Activated CD4-positive, alpha-beta memory T cell treated with anti-CD3 and anti-CD28 coated beads, Interleukin-2, amount 10 ng/mL, durations not matched to agents 7 days and 5 days (primary cell): ENCODE measurements around the gene SGCE. TPM values are rescaled to one million over a fixed set of nuclear protein-coding genes. Genes with fewer than 3 reads are reported as not detected.

Source experiments
- CTCF ChIA-PET: fragments of 350-600 bp; sonication (Branson Sonifier 250); formaldehyde crosslinking; loops from one replicate; lab custom pipeline; 2021; ENCODE audit warnings: antibody characterized with exemption, inconsistent platforms; lab: Charles Lee
- POLR2A ChIA-PET: fragments of 350-600 bp; sonication (Branson Sonifier 250); formaldehyde crosslinking; loops from one replicate; lab custom pipeline; 2021; ENCODE audit warnings: antibody characterized with exemption; lab: Charles Lee
- DNase-seq: peaks from one replicate; pipeline ENCODE4 v3.0.0-alpha.2; 2020
- H3K27ac Mint-ChIP-seq: one replicate; pipeline ENCODE4 v1.8.0; 2021; ENCODE audit warnings: mild to moderate bottlenecking, mixed read lengths
- H3K27me3 Mint-ChIP-seq: one replicate; pipeline ENCODE4 v1.8.0; 2021; ENCODE audit warnings: mixed read lengths
- H3K36me3 Mint-ChIP-seq: one replicate; pipeline ENCODE4 v1.8.0; 2021; ENCODE audit warnings: low read depth, mixed read lengths
- H3K4me1 Mint-ChIP-seq: one replicate; pipeline ENCODE4 v1.8.0; 2021; ENCODE audit warnings: mixed read lengths
- H3K4me3 Mint-ChIP-seq: one replicate; pipeline ENCODE4 v1.8.0; 2021; ENCODE audit warnings: mild to moderate bottlenecking, mixed read lengths
- H3K9me3 Mint-ChIP-seq: one replicate; pipeline ENCODE4 v1.8.0; 2021; ENCODE audit warnings: mixed read lengths
- total RNA-seq, 2 experiments: library from RNA; stranded (reverse); gene quantifications; one replicate each; pipeline ENCODE4 v1.2.3, GENCODE V29; 2021

The SGCE gene
- total RNA-seq, 2 experiments from 2014 or later, result 0.90 to 0.93 TPM

DNA sequence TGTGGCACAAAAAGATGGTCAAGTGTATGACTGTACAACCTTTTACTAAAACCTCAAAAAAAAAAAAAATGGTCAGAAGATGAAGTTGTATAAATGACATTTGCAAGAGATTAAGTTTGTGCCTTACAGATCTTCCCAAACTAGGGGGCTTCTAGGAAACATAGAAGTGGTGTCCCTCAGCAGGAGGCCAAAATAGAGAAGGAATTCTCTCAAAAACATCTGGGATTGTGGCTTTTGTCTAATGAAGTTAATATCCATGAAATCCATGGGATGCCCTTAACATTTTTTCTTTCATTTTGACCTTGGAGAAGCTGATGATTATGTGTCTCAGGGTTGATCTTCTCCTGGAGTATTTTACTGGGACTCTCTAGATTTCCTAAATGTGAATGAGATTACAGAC is 84.1 kb downstream of the SGCE start:
- no peak for DNase-seq
- no peaks in the 10 kb centered on the region for H3K4me1 Mint-ChIP-seq
- H3K9me3 Mint-ChIP-seq, result peaks cover 22% of the 10 kb centered on the region
- H3K36me3 Mint-ChIP-seq, result peaks cover 29% of the 10 kb centered on the region
- H3K27ac Mint-ChIP-seq, result no peak overlapping the region
- no peaks in the 10 kb centered on the region for H3K27me3 Mint-ChIP-seq
- ChIA-PET POLR2A (no interaction called here), CTCF (no interaction called here)
- no peak overlapping the region for H3K4me3 Mint-ChIP-seq

DNA sequence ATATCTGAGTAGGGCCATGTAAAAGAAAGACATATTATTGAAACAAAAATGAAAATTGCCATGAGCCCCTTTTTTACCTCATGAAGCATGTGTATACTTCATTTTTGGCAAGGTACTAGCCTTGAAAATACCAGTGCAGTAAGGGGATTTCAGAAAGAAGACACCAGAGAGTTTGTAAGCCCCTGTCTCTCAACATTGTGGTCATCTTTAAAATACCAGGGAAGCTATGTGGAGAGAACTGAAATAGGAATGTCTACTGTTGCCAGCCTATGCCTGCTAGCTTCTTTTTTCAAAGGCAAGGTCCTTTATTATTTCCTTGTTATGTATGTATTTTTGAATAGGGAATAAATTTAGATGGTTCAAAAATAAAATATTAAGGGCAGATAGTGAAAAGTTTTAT is 88.5 kb downstream of the SGCE start:
- Mint-ChIP-seq H3K27me3 (no peaks in the 10 kb centered on the region), H3K9me3 (peaks cover 2% of the 10 kb centered on the region), H3K27ac (no peak overlapping the region), H3K36me3 (peaks cover 4% of the 10 kb centered on the region), H3K4me3 (no peak overlapping the region), H3K4me1 (no peaks in the 10 kb centered on the region)
- ChIA-PET CTCF (no interaction called here), POLR2A (no interaction called here)
- DNase-seq, result no peak

GRCh38 chr7:94565247-94565894 is 90.6 kb downstream of the SGCE start:
- no peaks in the 10 kb centered on the region for H3K9me3 Mint-ChIP-seq
- no peak for DNase-seq
- no peaks in the 10 kb centered on the region for H3K4me1 Mint-ChIP-seq
- ChIA-PET POLR2A (no interaction called here), CTCF (interaction anchor here (0.9 kb wide), 1 partner anchor 47 kb away, joined by 3 read pairs; no protein-coding TSS in a partner anchor)
- H3K27me3 Mint-ChIP-seq, result no peaks in the 10 kb centered on the region
- no peaks in the 10 kb centered on the region for H3K36me3 Mint-ChIP-seq
- no peak overlapping the region for H3K4me3 Mint-ChIP-seq
- H3K27ac Mint-ChIP-seq, result no peak overlapping the region

- no peak for DNase-seq
- Mint-ChIP-seq H3K4me1 (no peaks in the 10 kb centered on the region), H3K27me3 (no peaks in the 10 kb centered on the region), H3K4me3 (no peak overlapping the region), H3K27ac (no peak overlapping the region), H3K36me3 (peaks cover 6% of the 10 kb centered on the region), H3K9me3 (no peaks in the 10 kb centered on the region)
- POLR2A ChIA-PET, result interaction anchor here (0.7 kb wide), 1 partner anchor 948 kb away, joined by 3 read pairs; no protein-coding TSS in a partner anchor
- CTCF ChIA-PET, result no interaction called here
Measured at GRCh38 chr7:94562525-94562924, 93.4 kb downstream of the SGCE start.

DNA sequence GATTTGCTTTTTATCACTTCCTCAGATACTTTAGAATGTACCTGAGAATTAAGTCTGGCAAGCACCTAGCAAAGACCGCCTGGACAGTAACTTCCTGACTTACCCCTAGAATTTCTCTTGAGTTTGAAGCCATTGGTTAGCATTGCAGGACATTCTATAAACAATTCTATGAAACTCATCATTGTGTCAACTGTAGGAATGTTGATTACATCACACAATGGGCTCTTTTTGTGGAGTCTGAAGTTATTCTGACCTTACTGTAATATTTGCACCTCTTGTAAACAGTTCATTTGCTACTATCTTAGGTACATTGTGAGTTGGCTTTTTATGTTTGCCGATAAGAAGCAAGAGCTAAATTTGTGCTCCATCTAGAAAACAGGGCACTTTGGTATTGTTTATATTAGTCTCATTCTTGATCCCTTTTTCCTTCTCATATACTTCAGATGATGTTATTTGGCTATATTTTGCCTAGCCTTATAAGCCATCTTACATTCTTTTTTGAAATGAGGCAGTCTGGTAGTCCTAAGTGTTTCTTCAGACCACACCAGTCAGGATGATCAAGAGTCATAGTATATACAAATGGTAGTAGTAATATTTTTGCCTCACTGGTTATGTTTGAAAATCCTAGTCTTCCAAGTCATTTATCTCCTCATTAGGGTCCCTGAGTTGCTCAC is 94.0 kb downstream of the SGCE start:
- ChIA-PET POLR2A (interaction anchor here (0.7 kb wide), 1 partner anchor 949 kb away, joined by 3 read pairs; no protein-coding TSS in a partner anchor), CTCF (no interaction called here)
- Mint-ChIP-seq H3K27me3 (no peaks in the 10 kb centered on the region), H3K9me3 (no peaks in the 10 kb centered on the region), H3K36me3 (peaks cover 6% of the 10 kb centered on the region), H3K27ac (no peak overlapping the region), H3K4me1 (no peaks in the 10 kb centered on the region), H3K4me3 (no peak overlapping the region)
- DNase-seq, result no peak

- no peak overlapping the region for H3K4me3 Mint-ChIP-seq
- no peaks in the 10 kb centered on the region for H3K9me3 Mint-ChIP-seq
- no peaks in the 10 kb centered on the region for H3K4me1 Mint-ChIP-seq
- ChIA-PET CTCF (no interaction called here), POLR2A (no interaction called here)
- H3K27me3 Mint-ChIP-seq, result no peaks in the 10 kb centered on the region
- H3K27ac Mint-ChIP-seq, result no peak overlapping the region
- H3K36me3 Mint-ChIP-seq, result peaks cover 6% of the 10 kb centered on the region
- DNase-seq, result no peak
Measured at GRCh38 chr7:94559972-94560371, 96.0 kb downstream of the SGCE start.

DNA sequence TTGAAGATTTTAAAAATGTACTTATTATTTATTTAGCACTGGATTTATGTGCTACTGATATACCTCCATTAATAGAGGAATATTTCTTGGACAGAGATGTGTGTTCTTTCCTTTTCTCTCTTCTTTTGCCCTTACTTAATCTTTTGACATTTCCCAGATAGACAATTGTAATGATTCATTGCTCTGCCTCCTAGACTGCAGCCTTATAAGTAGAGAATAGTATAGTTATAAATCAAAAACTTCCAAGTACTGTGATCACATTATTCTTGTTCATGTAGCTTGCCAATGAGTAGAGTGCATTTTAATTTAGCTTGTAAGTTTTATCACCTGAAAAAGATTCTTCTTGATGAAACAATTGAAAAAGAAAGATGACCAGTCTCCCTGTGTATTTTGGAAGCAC is 98.7 kb downstream of the SGCE start:
- DNase-seq, result no peak
- Mint-ChIP-seq H3K36me3 (peaks cover 13% of the 10 kb centered on the region), H3K9me3 (no peaks in the 10 kb centered on the region), H3K4me1 (no peaks in the 10 kb centered on the region), H3K27ac (no peak overlapping the region), H3K4me3 (no peak overlapping the region), H3K27me3 (no peaks in the 10 kb centered on the region)
- CTCF ChIA-PET, result no interaction called here
- POLR2A ChIA-PET, result no interaction called here

- no peaks in the 10 kb centered on the region for H3K9me3 Mint-ChIP-seq
- DNase-seq, result no peak
- ChIA-PET CTCF (no interaction called here), POLR2A (no interaction called here)
- no peak overlapping the region for H3K4me3 Mint-ChIP-seq
- H3K36me3 Mint-ChIP-seq, result peaks cover 13% of the 10 kb centered on the region
- no peaks in the 10 kb centered on the region for H3K4me1 Mint-ChIP-seq
- H3K27ac Mint-ChIP-seq, result no peak overlapping the region
- H3K27me3 Mint-ChIP-seq, result no peaks in the 10 kb centered on the region
Measured at GRCh38 chr7:94556028-94556427, 99.9 kb downstream of the SGCE start.

- Mint-ChIP-seq H3K4me3 (no peak overlapping the region), H3K36me3 (peaks cover 10% of the 10 kb centered on the region), H3K9me3 (no peaks in the 10 kb centered on the region), H3K4me1 (peaks cover 2% of the 10 kb centered on the region), H3K27me3 (no peaks in the 10 kb centered on the region), H3K27ac (no peak overlapping the region)
- ChIA-PET CTCF (no interaction called here), POLR2A (no interaction called here)
- no peak for DNase-seq
Measured at GRCh38 chr7:94547126-94547525, 108.8 kb downstream of the SGCE start.

GRCh38 chr7:94540428-94540827 is 115.5 kb downstream of the SGCE start:
- no peak for DNase-seq
- H3K4me1 Mint-ChIP-seq, result peaks cover 2% of the 10 kb centered on the region
- no peak overlapping the region for H3K27ac Mint-ChIP-seq
- H3K36me3 Mint-ChIP-seq, result peaks cover 26% of the 10 kb centered on the region
- CTCF ChIA-PET, result no interaction called here
- no peak overlapping the region for H3K4me3 Mint-ChIP-seq
- H3K27me3 Mint-ChIP-seq, result no peaks in the 10 kb centered on the region
- H3K9me3 Mint-ChIP-seq, result no peaks in the 10 kb centered on the region
- POLR2A ChIA-PET, result no interaction called here

Other genes starting within 250 kb of the SGCE start
- gene CASD1, start 146.3 kb downstream of the SGCE start, total RNA-seq, result 10 to 100 TPM in 1 of 2 experiments, 1 to 10 TPM in 1; 9.6 to 13.0 TPM